Nasal cavity respiratory epithelium epithelial cell of viscerocranial mucosa (primary cell): Measurements from ENCODE around the gene IRAG1. TPM values are rescaled to one million over a fixed set of nuclear protein-coding genes. Genes with fewer than 3 reads are reported as not detected.

Experiments
- total RNA-seq: library from RNA; depleted of rRNA; stranded (reverse); fragments of >200 nt; gene quantifications from 2 replicates; pipeline ENCODE4 v1.2.3, GENCODE V29; 2014

The IRAG1 gene
- 0.50 and 0.68 TPM in 2 replicates for total RNA-seq

GRCh38 chr11:10693509-10694081 lies at the start of gene IRAG1:
Gene IRAG1, minus strand, starts transcription at chr11:10693755. Its CDS starts 153 bp downstream, at chr11:10693602.

Other genes with a start within 250 kb of the IRAG1 start
- gene AMPD3, start 238.5 kb downstream of the IRAG1 start, total RNA-seq: 8.0 and 11.6 TPM in 2 replicates
- 62.7 and 98.1 TPM in 2 replicates for gene RNF141, start 152.6 kb downstream of the IRAG1 start, total RNA-seq
- gene LYVE1, start 125.1 kb downstream of the IRAG1 start, total RNA-seq: not detected in 2 replicates
- 35.3 and 45.1 TPM in 2 replicates for gene CTR9, start 57.5 kb upstream of the IRAG1 start, total RNA-seq
- gene EIF4G2, start 115.2 kb upstream of the IRAG1 start, total RNA-seq: 536 and 1,134 TPM in 2 replicates
- 18.8 and 38.9 TPM in 2 replicates for gene ZBED5, start 164.3 kb upstream of the IRAG1 start, total RNA-seq